ENCODE results near the gene ALK.

ALK gene

DNA sequence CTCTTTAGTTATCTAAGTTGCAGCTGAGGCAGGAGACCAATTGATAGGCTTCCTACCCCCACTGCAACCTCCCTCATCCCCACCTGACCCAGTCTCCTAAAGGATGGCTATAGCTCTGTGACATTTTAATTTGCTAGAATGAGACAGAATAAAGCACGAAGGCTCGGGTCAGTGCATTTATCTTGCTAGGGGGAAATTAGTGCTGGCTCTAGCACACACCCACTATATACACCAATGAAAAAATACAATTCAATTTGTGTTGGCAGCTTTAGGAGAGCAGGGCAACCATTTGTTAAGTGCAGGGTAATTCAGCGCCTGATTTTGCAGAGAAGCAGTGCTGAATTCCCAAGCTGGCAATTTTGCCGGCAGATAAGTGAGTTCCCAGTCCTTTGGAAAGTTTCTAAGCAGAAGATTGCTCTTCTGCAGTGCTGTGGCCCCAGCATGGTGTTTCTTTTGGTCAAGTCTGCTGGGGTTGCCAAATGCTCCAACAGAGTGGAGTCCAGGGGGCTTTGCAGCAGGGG is 346.0 kb downstream of the ALK start:
- no peak for DNase-seq (ENCODE audit: low spot score)

DNA sequence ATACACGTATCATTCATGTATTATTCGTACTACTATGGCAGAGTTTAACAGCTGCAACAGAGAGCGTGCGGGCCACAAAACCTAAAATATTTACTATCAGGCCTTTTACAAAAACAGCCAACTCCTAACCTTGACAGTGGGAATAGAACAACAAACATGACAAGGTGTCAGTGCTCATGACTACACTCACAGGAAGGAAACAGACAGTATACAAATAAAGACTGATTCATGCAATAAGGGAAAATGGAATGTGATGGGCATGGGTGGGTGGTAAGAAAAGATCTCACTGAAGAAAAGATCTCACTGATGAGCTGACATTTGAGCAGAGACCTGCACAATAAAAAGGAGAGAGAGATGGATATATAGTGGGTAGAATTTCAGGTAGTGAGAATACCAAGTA is 347.8 kb downstream of the ALK start:
- DNase-seq (ENCODE audit: low spot score): no peak

DNA sequence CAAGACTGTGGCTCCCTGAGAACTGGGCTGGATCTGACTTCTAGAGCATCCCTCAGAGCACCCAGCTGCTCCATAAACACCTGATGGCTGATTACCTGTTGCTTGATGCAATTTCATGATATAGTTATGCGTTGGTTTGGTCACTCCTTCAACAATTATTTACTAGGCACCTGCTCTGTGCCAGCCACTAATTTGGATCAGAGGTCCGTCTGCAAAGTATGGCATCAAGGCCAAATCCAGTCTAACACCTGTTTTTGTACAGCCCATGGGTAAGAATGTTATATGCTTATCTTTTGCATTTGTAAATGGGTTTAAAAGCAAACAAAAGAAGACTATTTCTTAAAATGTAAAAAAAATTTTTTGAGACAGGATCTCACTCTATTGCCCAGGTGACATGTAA is 348.2 kb downstream of the ALK start:
- DNase-seq (ENCODE audit: low spot score): no peak

DNA sequence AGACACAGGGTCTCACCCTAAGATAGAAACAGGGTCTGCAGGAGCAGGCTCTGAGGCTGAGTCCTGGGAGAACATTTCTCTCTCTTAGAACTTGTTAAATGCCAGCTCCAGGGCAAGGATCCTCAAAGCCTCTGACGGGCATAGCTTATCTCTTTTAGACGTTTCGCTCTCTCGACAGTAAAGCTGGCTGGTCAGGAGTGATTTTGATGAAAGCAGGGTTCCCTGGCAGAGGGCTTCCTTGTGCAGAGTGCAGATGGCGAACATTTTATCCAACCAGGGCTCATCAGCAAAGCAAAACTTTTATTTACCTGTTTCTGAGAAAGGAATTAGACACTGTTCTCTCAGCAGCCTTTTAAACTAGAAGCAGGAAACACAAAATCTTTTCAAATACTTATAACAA is 350.8 kb downstream of the ALK start:
- DNase-seq (ENCODE audit: low spot score): no peak

DNA sequence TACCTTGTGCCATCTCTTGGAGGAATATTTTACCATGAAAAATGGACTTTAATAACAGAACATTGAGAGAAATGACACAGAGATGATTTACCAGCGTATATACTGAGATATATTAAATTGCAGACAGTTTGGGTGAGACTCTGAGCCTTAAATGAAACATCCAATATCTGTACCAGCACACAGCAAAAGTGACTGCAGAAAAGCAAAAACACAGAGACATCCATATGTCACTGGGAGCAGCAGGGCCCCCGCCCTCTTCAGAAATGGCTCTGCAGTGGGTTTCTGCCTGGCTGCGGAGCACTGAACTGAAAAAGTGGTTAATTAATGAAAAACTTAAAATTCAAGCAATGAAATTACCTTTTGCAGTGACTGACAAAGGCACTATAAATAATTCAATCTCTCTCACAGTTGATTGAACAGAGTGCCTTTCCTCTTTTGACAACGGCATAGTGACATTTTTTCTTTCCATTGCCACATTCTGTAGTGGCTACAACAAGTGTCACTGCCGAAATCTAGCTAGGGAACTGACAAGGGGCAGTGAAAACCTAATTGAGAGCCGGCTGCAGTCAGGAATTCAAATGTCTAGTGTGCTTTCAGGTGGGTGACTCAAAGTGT is 353.4 kb downstream of the ALK start:
- no peak for DNase-seq (ENCODE audit: low spot score)

DNA sequence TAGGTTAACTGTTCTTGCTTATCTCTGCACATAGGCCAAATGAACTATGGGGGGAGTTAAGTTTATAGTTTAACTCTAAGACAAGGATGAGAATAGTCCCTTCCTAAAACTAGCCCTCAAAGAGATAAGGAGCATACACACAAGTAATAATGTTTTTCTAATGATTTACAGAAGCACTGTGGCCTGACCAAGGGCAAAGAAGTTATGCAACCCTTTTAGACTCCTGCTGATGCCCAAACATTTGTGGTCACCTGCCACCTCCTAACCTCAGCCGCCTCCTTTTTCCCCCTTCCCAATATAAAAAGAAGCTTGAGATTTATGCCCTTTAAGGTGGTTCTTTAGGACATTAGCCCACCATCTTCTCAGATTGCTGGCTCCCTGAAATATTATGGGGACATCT is 357.7 kb downstream of the ALK start:
- DNase-seq (ENCODE audit: low spot score): no peak

DNA sequence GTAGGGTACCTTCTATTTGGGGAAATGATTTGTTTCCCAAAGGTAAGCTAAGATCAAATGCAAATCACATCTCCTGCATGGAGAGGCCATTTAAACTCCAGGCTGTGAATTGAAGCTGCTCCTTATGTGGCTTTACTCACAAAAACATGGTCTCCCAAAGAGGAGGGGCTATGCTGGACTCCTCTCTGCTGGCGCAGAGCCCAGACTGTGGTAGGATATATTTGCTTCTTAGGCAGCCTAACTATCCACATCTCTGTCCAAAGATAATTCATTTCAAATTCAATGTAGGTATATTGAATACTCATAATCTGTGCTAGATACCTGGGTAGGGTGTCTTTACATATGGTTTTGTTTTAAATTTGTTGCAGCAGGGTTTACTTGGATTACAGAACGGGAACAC is 358.5 kb downstream of the ALK start:
- DNase-seq (ENCODE audit: low spot score): no peak

DNA sequence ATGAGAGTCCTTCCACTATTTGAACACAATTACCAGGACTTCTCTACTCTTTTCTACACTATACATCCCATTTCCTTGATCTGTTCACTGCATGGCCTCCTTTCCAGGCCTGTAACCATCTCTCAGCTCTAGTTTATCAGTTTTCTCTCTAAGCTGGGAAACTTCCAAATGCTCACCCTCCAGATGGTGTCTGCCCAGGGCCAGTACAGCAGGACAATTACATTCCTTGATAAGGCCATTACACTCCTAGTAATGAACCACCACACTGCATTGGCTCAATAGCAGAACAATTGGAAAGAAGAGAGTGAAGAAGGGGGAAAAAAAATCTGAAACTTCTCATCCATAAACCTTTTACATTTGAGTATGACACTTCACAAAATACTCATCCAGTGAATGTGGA is 359.1 kb downstream of the ALK start:
- no peak for DNase-seq (ENCODE audit: low spot score)

DNA sequence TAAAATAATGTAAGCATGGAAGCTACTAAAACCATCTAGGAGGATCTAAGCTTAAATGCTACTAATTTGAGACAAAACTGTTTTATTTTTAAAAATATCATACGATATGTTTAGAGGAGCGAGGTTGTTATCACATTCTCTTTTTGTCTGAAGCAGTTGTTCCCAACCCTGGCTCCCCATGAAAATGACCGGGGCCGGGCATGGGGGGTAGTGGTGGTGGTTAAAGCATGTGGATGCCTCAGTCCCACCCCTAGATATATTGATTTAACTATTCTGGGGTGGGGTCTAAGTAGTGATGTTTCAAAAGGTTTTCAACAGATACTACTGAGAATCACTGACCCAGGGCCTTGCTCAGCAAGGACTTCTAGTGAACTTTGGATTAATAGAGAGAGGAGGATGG is 359.8 kb downstream of the ALK start:
- DNase-seq (ENCODE audit: low spot score): no peak

DNA sequence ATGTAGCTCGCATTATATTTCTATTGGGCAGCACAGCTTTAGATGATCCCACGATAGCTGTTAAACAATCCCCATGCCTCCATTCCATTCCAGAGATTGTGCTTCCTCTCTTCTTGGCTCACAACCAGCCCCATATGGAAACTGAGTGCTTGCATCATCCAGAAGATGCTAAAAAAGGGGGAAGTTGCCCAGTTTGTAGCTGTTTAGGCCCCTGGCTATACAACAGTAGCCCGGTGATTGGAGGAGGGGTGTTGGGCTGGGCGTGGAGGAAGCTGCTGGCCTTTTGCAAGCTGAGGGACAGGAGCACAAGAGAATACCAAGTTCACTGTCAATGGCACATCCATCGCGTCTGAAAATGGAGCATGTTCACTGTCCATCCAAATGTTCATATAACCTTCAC is 360.2 kb downstream of the ALK start:
- no peak for DNase-seq (ENCODE audit: low spot score)

DNA sequence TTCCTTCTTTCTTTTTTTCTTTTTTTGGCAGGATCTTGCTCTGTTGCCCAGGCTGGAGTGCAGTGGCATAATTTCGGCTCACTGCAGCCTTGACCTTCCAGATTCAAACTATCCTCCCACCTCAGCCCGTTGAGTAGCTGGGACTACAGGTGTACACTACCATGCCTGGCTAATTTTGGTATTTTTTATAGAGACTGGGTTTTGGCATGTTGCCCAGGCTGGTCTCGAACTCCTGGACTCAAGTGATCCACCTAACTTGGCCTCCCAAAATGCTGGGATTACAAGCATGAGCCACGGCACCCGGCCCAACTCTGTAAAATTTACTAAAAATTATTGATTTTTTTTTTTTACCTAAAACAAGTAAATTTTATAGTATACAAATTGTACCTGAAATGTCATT is 360.8 kb downstream of the ALK start:
- no peak for DNase-seq (ENCODE audit: low spot score)

DNA sequence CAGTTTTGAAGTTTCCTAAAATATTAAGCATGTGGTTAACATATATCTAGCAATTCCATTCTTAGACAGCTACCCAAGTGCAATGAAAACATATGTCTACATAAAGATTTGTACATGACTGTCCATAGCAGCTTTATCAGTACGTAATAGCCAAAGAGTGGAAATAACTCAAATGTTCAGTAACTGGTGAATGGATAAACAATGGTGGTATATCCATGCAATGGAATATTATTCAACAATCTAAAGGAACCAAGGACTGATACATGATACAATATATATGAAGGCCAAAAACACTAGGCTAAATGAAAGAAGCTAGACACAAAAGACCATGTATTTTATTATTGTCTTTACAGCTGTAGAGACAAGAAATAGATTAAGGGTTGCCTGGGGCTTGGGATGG is 361.4 kb downstream of the ALK start:
- DNase-seq (ENCODE audit: low spot score): no peak

DNA sequence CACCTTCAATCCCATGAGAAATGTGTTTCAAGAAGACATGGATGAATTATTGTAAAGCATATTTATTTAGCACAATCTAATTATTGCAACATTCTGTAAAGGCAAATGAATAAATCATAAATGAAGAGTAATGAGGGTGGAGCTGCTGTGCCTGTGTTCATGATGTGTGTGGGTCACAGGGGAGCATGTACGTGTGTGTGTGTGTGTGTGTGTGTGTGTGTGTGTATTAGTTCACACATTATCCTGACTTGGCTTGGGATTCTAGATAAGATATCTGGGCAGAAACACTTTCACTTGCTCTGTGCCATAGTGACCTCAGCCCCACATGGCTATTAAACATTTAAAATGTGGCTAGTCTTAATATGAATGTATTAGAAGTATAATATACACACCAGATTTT is 361.8 kb downstream of the ALK start:
- no peak for DNase-seq (ENCODE audit: low spot score)

DNA sequence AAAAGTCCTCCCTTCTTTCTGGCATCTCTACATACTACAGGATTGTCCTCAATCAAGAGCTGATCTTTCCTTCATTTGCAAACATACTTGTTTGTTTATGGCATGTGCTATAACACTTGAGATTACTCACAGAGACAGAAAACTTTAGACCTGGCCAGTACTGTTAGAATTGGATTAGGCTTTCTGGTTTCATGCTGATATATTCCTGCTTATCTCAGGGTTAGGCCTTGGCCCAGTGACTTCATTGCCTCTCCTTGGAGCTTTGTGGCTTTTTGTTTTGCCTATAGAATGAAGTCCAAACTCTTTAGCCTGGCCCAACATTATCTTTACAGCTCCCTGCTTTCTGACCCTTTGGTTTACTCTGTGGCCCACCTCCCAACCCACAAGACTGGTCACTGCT is 363.3 kb downstream of the ALK start:
- no peak for DNase-seq (ENCODE audit: low spot score)

DNA sequence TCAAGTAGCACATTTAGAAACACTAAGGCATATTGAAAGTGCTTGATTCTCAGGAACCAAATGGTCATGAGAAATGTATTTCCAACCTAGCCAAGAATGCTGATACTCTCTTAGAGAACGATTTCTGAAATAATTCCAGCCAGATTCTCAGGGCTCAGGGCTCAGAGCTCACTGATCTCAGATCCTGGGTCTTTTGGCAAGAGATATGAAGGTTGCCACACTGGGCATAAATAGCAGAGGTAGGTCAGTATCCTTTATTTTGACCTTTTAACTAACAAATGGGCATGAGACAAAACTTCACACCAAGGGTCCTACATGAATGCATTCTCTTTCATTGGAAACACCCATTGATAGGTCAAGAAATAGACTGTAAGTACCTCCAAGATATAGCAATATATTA is 364.1 kb downstream of the ALK start:
- DNase-seq (ENCODE audit: low spot score): no peak

DNA sequence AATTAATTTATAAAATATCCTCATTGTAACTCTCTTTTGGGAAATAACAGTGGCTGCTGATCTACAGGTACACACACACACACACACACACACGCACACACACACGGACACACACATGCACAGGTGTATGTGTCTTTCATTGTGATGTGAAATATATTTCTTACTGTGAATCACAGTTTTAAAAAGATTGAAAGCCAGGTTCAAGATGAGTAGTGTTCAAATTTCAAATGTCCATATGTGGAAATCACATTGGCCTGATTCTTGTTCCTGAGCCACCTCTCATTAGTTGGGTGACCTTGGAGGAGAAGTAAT is 372.4 kb downstream of the ALK start:
- DNase-seq (ENCODE audit: low spot score): no peak

DNA sequence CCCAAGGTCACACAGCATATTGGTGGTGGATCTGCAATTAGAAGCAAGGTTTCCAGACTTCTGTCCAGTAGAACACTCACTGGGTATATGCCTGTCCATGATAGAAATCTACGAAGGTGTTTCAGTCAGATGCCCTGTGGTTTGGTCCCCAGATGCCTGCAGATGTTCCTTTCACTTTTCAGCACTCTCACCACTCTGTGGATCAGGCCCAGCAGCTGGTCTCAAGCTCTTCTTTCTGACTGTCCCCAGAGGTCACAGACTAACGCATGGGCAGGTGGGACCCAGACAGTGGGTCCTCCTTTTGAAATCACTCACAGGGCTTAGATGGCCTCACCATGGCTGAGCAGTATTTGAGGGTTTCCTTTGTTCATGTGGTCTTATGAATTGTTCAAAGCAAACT is 376.5 kb downstream of the ALK start:
- DNase-seq (ENCODE audit: low spot score): no peak

DNA sequence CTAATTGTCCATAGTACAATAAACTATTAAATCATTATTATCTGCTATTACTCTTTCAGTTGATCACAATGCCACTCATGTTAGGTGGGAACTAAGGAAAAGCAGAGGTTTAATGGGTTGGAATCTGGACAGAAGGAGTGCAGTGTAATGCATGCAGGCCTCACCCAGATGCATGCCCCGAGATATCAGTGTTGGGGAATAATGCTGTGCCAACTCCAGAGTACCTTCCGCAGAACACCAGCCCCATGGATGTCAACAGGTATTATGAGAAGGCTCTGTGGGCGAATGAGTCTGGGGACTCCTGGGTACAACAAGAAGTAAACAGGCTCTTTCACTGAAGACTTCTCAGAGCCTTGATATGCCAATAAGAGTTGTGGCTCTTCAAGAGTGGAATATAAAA is 377.4 kb downstream of the ALK start:
- no peak for DNase-seq (ENCODE audit: low spot score)

DNA sequence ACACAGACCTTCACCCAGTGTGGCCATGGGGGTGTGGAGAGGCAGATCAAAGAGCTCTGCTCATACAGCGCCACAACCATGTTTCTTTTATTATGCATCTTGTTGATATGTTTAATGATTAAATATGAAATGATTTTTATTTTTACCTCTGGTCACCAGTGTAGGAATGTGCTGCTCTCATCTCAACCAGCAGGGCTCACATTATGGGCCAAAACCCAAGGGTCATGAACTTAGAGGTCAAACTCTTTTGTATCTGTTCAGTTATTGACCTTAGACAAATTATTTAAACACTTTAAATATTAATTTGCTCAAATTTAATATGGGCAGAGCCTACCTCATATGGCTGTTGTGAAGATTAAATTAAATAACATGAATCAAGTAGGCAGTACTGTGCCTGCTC is 386.2 kb downstream of the ALK start:
- no peak for DNase-seq (ENCODE audit: low spot score)

DNA sequence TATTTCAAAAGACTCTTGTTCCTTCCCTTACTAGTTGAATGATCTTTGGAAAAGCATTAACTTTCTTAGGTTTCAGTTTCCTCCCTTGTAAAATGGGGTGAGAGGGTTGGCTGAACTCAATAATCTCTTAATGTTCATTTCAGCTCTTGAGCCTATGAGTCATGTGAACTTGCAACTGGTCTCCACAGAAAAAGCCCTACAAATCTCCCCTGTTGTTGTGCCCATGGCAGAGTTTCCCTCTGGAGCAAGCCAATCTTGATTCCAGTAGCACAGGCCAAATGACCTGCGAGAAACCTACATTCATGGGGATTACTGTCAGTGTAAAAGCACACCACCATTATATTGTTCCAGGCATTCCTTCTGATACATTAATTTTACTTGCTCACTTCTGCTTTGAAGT is 388.9 kb downstream of the ALK start:
- DNase-seq (ENCODE audit: low spot score): no peak

DNA sequence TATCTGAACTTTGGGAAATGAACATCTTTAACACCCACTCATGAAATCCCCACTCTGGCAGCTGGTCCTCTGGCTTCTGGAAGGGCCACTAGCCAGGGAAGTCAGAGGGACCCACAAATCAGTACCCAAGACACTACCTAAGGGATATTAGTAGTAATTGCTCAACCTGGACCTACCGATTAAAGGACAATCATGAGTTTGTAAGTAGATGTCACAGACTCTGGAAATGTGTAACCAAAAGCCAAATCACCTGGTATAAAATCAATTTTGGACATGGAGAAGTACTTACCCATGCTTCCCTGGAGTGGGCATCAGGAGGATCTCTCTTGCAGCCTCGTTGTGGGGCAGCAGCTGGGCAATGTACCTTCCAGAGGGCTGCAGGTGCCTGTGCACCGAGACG is 389.8 kb downstream of the ALK start:
- DNase-seq (ENCODE audit: low spot score): no peak

DNA sequence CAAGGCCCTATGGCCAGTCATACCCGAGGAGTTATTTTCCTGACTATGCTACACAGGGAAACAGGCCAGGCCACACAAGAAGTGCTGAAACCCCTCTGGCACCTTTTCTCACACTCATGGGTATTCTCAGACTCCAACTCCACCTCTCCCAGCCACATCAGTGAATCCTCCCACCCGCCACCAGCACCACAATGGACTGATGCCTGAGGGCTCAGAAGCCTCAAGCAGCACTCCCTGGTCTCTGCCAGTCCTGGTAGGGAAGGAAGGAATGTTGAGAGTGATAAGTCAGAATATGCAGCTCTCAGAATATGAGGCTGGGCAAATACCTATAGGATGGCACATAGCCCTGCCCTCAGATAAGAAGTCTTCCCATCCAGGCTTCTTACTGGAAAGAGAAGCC is 391.1 kb downstream of the ALK start:
- DNase-seq (ENCODE audit: low spot score): no peak

DNA sequence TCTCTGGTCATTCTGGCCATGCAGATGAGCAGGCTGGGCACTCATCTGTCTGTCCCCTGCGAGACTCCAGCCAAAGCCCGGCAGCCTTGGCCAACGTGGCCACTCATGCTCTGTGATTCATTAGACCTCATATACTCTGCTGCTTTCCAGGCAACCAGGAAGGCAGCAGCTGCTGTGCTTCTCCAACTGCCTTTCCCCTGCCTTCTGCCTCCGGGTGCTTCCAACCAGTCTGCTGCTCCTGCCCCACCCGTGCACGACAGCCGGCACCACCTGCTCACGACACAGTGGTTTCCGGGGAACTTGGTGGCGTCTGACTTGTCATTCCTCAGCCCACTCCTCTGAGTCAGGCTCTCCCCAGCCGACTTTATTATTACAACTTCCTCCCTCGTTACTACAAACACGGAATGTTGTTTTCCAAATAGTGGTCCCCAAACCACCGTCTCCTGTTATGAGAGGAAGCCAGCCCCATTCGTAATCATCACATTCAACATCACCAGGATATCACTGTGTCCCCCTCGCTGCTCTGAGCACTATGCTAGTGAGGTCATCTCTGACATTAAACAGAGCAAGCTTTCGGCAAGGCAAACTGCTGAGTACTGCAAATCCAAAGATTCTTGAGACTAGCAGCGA is 392.4 kb downstream of the ALK start:
- no peak for DNase-seq (ENCODE audit: low spot score)

DNA sequence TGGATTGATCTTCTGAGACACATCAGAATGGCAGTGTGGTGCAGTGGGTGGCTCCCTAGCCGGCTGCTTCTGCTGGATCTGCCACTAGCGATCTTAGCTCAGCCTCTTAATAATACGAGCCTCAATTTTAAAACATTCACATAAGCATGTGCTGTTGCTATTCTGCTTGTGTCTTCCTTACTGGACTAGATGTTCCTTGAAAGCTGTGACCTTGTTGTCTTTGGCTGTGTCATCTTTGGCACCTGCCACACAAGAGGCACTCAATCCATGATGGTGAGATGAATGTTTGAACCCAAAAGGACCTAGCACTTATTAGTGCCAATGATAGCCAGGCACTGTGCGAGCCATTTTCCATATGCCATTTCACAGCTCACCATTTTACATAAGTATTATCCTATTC is 393.0 kb downstream of the ALK start:
- no peak for DNase-seq (ENCODE audit: low spot score)

DNA sequence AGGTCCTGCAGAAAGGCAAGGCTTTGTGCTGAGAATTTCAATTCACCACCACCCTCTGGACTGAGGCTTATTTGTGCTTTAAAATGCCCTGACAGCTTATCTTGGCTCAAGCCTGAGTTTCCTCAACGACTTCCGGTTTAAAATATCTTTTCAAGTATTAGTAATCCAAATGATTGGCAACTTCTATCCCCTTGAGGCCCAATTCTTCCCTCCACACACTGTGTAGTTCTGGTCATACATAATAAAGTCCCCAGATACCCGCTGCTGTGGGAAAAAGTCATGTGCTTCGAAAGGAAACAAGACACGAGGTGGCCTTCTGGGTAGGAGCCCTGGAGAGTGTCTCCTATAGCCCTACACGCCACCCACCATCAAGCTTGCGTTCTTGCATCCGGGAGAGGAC is 393.4 kb downstream of the ALK start:
- no peak for DNase-seq (ENCODE audit: low spot score)

All from HuH-7.5 (cell line).